Small intestine (tissue), 7 donors: ENCODE measurements around the gene NPAS4. TPM values are rescaled to one million over a fixed set of nuclear protein-coding genes. Genes with fewer than 3 reads are reported as not detected.

Experiments
- DNase-seq, 2 donors: peaks; one replicate each; pipeline versions ENCODE4 v3.0.0 to v3.0.0-alpha.2; 2013
- FAIRE-seq: peaks from 2 replicates; lab custom pipeline; 2012; peaks lifted over from hg19 to GRCh38; lab: Jason Lieb, UNC
- H3K27ac ChIP-seq, 3 donors: one replicate each; pipeline ENCODE4 v1.5.1; 2013; ENCODE audit warnings: low read length in 2 of 3, mild to moderate bottlenecking in 2 of 3, control low read depth in 1 of 3, inconsistent platforms in 1 of 3, low read depth in 1 of 3, moderate library complexity in 1 of 3
- H3K27me3 ChIP-seq, 3 donors: one replicate each; pipeline ENCODE4 v1.6.1; 2013; ENCODE audit warnings: low read length in 3 of 3, inconsistent platforms in 1 of 3; ENCODE audit not compliant: control insufficient read depth in 3 of 3, insufficient read depth in 3 of 3
- H3K36me3 ChIP-seq, 3 donors: one replicate each; pipeline ENCODE4 v1.6.1; 2013; ENCODE audit warnings: low read length in 3 of 3, inconsistent platforms in 1 of 3, low read depth in 1 of 3, mild to moderate bottlenecking in 1 of 3, moderate library complexity in 1 of 3; ENCODE audit not compliant: control insufficient read depth in 3 of 3, insufficient read depth in 2 of 3
- H3K4me1 ChIP-seq, 3 donors: one replicate each; pipeline ENCODE4 v1.6.1; 2013; ENCODE audit warnings: low read length in 2 of 3, inconsistent platforms in 1 of 3, low read depth in 1 of 3, mild to moderate bottlenecking in 1 of 3, moderate library complexity in 1 of 3; ENCODE audit not compliant: control insufficient read depth in 3 of 3, insufficient read depth in 2 of 3
- H3K4me3 ChIP-seq, 3 donors: one replicate each; pipeline ENCODE4 v1.5.1; 2013; ENCODE audit warnings: low read length in 3 of 3, control low read depth in 1 of 3, inconsistent platforms in 1 of 3, low read depth in 1 of 3, mild to moderate bottlenecking in 1 of 3, moderate library complexity in 1 of 3
- H3K9me3 ChIP-seq, 2 donors: one replicate each; pipeline ENCODE4 v1.6.1; 2013; ENCODE audit warnings: low read depth in 1 of 2, low read length in 1 of 2; ENCODE audit not compliant: control insufficient read depth in 2 of 2, insufficient read depth in 1 of 2
- WGBS, 3 donors: extraction: QIAGEN DNeasy Blood & Tissue Kit; methylation state at CpG; one replicate each; pipeline ENCODE4 v1.1.7; 2013; 5-methylcytosine and 5-hydroxymethylcytosine counted together
- polyA plus RNA-seq, 4 donors: library from polyadenylated mRNA; stranded (reverse) in 3 of 4; unstranded in 1 of 4; fragments of 200-250 nt in 3 of 4; fragments of 120-200 nt in 1 of 4; gene quantifications; one replicate each; pipeline versions ENCODE4 v1.2.1 to v1.2.3, GENCODE V29; 2013
- donor health status: healthy with polysubstance abuse.
- donor health status: control.
- donor health status: control.
- donor health status: Bipolar disorder and iron deficiency.
- donor health status: healthy.

NPAS4 gene
- polyA plus RNA-seq, 4 donors: 0.10 to 0.15 TPM; not detected in 2

DNA sequence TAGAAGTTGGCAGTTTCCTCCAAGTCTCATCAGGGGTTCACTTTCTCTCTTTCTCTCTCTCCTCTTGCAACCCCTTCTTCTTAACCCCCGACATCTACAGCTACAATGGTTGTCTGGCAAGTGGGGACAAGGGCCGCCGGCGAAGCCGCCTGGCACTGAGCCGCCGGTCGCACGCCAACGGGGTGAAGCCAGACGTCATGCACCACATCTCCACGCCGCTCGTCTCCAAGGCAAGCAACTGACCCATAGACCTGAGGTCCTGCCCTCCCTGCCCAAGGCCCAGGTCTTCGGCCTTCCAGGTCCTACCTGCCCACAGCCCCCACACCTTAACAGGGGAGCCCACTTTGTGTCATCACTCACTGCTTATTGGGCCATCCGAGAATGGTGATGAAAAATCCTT, 50.3 kb downstream of the NPAS4 start:
- H3K4me1 ChIP-seq: peaks cover 0 to 8% (median 0%) of the 10 kb centered on the region in 3 donors
- no peak overlapping the region for H3K4me3 ChIP-seq
- peaks cover 0 to 3% (median 0%) of the 10 kb centered on the region in 3 donors for H3K27me3 ChIP-seq
- no peaks in the 10 kb centered on the region for H3K9me3 ChIP-seq
- FAIRE-seq (no peak), DNase-seq (no peak)
- 96 to 98% (median 96%) methylated on average over 16 of the region's 16 CpGs for WGBS, 3 donors
- H3K27ac ChIP-seq: no peak overlapping the region
- peaks cover 0 to 49% (median 0%) of the 10 kb centered on the region in 3 donors for H3K36me3 ChIP-seq

DNA sequence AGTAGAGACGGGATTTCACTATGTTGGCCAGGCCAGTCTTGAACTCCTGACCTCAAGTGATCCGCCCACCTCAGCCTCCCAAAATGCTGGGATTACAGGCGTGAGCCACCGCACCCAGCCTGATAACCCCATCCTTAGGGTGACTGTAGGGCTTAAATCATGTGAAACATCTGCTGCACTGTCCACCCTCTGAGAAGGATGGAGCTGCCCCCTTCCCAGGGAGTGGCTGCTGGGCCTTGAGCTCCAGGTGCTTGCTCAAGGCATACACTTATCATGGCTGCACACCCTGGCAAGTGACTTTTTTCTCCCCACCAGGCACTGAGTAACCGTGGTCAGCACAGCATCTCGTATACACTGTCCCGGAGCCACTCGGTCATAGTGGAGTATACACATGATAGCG, 51.2 kb downstream of the NPAS4 start:
- FAIRE-seq (no peak), DNase-seq (no peak)
- no peak overlapping the region for H3K4me3 ChIP-seq
- H3K27ac ChIP-seq: no peak overlapping the region
- H3K36me3 ChIP-seq: peaks cover 0 to 54% (median 0%) of the 10 kb centered on the region in 3 donors
- no peaks in the 10 kb centered on the region for H3K27me3 ChIP-seq
- 88 to 91% (median 89%) methylated on average over 8 to 9 of the region's 9 CpGs for WGBS, 3 donors
- H3K9me3 ChIP-seq: no peaks in the 10 kb centered on the region
- H3K4me1 ChIP-seq: peaks cover 0 to 8% (median 0%) of the 10 kb centered on the region in 3 donors

DNA sequence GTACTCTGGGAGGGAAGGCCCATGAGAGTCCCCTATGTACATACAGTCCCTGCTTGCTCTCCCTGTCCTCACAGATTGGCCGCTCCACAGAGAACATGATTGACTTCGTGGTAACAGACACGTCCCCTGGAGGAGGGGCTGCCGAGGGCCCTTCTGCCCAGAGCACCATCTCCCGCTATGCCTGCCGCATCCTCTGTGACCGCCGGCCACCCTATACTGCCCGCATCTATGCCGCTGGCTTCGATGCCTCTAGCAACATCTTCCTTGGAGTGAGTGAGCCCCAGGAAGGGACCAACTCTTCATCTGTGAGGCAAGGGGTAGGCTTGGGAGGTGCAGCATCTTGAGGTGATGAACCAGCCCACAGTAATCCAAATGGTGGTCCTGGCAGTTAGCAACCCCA, 52.3 kb downstream of the NPAS4 start:
- Histone ChIP-seq H3K27me3 (no peaks in the 10 kb centered on the region), H3K9me3 (no peaks in the 10 kb centered on the region), H3K27ac (no peak overlapping the region), H3K4me1 (no peaks in the 10 kb centered on the region), H3K36me3 (peaks cover 0 to 63% (median 0%) of the 10 kb centered on the region in 3 donors), H3K4me3 (no peak overlapping the region)
- 91 to 97% (median 95%) methylated on average over 11 of the region's 11 CpGs for WGBS, 3 donors
- FAIRE-seq (no peak), DNase-seq (no peak)

DNA sequence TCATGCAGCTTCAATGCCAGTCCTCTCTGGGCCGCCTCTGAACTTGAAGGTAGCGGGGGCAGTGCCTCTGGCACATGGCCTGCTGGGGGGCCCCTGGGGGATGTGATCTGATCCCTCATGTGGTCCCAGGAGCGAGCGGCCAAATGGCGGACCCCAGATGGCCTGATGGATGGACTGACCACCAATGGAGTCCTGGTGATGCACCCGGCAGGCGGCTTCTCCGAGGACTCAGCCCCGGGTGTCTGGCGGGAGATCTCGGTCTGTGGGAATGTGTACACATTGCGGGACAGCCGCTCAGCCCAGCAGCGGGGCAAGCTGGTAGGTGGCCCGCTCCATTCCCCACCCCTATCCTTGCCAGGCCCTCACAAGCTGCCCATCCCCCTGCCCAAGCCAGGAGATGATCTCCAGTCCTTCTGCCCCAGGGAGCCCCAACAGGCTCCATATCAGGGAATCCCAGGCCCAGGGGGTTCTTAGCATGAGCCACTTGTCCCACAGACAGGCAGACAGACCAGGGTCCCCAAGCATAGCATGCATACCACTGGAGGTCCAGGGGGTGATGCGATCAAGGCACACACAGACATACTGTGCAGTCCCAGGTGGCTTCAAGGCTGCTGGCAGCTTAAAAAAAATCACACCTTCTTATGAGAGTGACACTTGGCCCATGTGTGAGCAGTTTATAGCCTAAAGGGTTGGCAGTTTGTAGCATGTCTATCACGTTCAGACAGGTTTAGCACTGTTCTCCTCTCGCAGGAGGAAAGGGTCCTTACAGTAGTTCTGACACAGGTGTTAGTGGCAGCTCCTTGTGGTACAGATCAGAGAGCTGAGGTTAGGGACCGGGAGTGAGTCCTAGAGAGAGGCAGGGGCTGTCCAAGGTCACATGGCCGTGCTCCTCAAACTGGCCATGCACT, 53.0 kb downstream of the NPAS4 start:
- no peak for DNase-seq
- H3K27ac ChIP-seq: no peak overlapping the region
- 89 to 90% (median 89%) methylated on average over 15 to 20 of the region's 20 CpGs for WGBS, 3 donors

DNA sequence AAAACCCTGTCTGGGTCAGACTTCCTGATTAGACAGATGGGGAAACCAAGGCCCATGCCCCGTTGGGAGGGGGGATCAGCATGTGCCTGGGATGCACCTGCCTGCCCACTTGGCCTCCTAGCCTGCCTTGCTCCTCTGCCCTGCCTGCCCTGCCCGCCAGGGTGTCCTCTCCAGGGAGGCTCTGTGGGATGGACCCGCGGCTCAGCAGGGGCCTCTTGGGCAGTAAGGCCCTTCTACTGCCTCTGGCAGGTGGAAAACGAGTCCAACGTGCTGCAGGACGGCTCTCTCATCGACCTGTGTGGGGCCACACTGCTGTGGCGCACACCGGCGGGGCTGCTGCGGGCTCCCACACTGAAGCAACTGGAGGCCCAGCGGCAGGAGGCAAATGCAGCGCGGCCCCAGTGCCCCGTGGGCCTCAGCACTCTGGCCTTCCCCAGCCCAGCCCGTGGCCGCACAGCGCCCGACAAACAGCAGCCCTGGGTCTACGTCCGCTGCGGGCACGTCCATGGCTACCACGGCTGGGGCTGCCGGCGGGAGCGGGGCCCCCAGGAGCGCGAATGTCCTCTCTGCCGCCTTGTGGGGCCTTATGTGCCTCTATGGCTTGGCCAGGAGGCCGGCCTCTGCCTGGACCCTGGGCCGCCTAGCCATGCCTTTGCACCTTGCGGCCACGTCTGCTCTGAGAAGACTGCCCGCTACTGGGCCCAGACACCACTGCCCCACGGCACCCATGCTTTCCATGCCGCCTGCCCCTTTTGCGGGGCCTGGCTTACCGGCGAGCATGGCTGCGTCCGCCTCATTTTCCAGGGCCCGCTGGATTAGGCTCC, 54.7 kb downstream of the NPAS4 start:
- 91 to 94% (median 93%) methylated on average over 25 to 44 of the region's 44 CpGs for WGBS, 3 donors
- Histone ChIP-seq H3K36me3 (peaks cover 0 to 58% (median 0%) of the 10 kb centered on the region in 3 donors), H3K27ac (no peak overlapping the region), H3K4me3 (no peak overlapping the region), H3K27me3 (no peaks in the 10 kb centered on the region), H3K4me1 (peaks cover 0 to 7% (median 2%) of the 10 kb centered on the region in 3 donors), H3K9me3 (no peaks in the 10 kb centered on the region)
- DNase-seq (no peak), FAIRE-seq (no peak)

More for the DNA sequence above, 53.0 kb downstream of the NPAS4 start:
- no peak overlapping the region for H3K4me3 ChIP-seq
- peaks cover 0 to 63% (median 0%) of the 10 kb centered on the region in 3 donors for H3K36me3 ChIP-seq
- FAIRE-seq: no peak
- H3K9me3 ChIP-seq: no peaks in the 10 kb centered on the region
- no peaks in the 10 kb centered on the region for H3K27me3 ChIP-seq
- H3K4me1 ChIP-seq: peaks cover 0 to 4% (median 0%) of the 10 kb centered on the region in 3 donors

Other genes starting within 250 kb of the NPAS4 start
- 10 to 100 TPM in 2 of 4 donors, 1 to 10 TPM in 2; 8.4 to 19.3 (median 10.3) TPM for gene KLC2, start 163.3 kb upstream of the NPAS4 start, polyA plus RNA-seq
- gene RAB1B, start 152.4 kb upstream of the NPAS4 start, polyA plus RNA-seq: 100 to 1,000 TPM; 125 to 205 (median 179) TPM
- gene CNIH2, start 142.9 kb upstream of the NPAS4 start, polyA plus RNA-seq: 1 to 10 TPM in 2 of 4 donors, under 1 TPM in 2; 0.81 to 3.4 (median 0.99) TPM
- gene YIF1A, start 131.9 kb upstream of the NPAS4 start, polyA plus RNA-seq: 100 to 1,000 TPM; 102 to 144 (median 135) TPM
- under 1 TPM in 3 of 4 donors, not detected in 1; 0.44 to 0.91 (median 0.54) TPM for gene TMEM151A, start 129.1 kb upstream of the NPAS4 start, polyA plus RNA-seq
- 10 to 100 TPM in 2 of 4 donors, 1 to 10 TPM in 1, not detected in 1; 1.6 to 35.7 (median 19.1) TPM for gene CD248, start 104.0 kb upstream of the NPAS4 start, polyA plus RNA-seq
- gene RIN1, start 84.6 kb upstream of the NPAS4 start, polyA plus RNA-seq: 1 to 10 TPM; 5.8 to 9.6 (median 7.2) TPM
- 10 to 100 TPM; 33.5 to 77.5 (median 72.7) TPM for gene BRMS1, start 75.9 kb upstream of the NPAS4 start, polyA plus RNA-seq
- 10 to 100 TPM; 12.2 to 28.0 (median 20.8) TPM for gene B4GAT1, start 73.4 kb upstream of the NPAS4 start, polyA plus RNA-seq
- gene SLC29A2, start 49.3 kb upstream of the NPAS4 start, polyA plus RNA-seq: 10 to 100 TPM in 2 of 4 donors, 1 to 10 TPM in 1, under 1 TPM in 1; 0.89 to 16.2 (median 6.7) TPM
- gene MRPL11, start 17.8 kb downstream of the NPAS4 start, polyA plus RNA-seq: 100 to 1,000 TPM in 1 of 4 donors, 10 to 100 TPM in 3; 57.0 to 118 (median 64.1) TPM
- 1 to 10 TPM; 3.1 to 5.0 (median 4.6) TPM for gene PELI3, start 45.9 kb downstream of the NPAS4 start, polyA plus RNA-seq
- gene DPP3, start 59.4 kb downstream of the NPAS4 start, polyA plus RNA-seq: 10 to 100 TPM; 25.3 to 67.7 (median 37.4) TPM
- gene BBS1, start 89.6 kb downstream of the NPAS4 start, polyA plus RNA-seq: 10 to 100 TPM in 2 of 4 donors, 1 to 10 TPM in 2; 3.8 to 37.1 (median 7.9) TPM
- gene ZDHHC24, start 125.0 kb downstream of the NPAS4 start, polyA plus RNA-seq: 10 to 100 TPM in 1 of 4 donors, 1 to 10 TPM in 3; 3.1 to 11.0 (median 5.5) TPM
- under 1 TPM in 2 of 4 donors, not detected in 2; 0.01 to 0.19 TPM for gene ACTN3, start 125.9 kb downstream of the NPAS4 start, polyA plus RNA-seq
- 10 to 100 TPM in 2 of 4 donors, 1 to 10 TPM in 1, under 1 TPM in 1; 0.67 to 21.0 (median 7.8) TPM for gene CTSF, start 147.6 kb downstream of the NPAS4 start, polyA plus RNA-seq
- under 1 TPM in 3 of 4 donors, not detected in 1; 0.09 to 0.22 (median 0.21) TPM for gene CCDC87, start 172.0 kb downstream of the NPAS4 start, polyA plus RNA-seq
- 10 to 100 TPM; 35.0 to 100.0 (median 66.6) TPM for gene CCS, start 172.2 kb downstream of the NPAS4 start, polyA plus RNA-seq
- 10 to 100 TPM; 17.0 to 63.4 (median 32.6) TPM for gene RBM14, start 195.6 kb downstream of the NPAS4 start, polyA plus RNA-seq
- 100 to 1,000 TPM in 2 of 4 donors, 10 to 100 TPM in 2; 86.1 to 141 (median 94.4) TPM for gene RBM4, start 217.7 kb downstream of the NPAS4 start, polyA plus RNA-seq